LNCAP (cell line): ENCODE results near the gene KCNIP1.

Experiments used
- TF ChIP-seq, protein P1 (sequence below): fragments of 450-650 bp; IDR thresholded peaks from 2 replicates; pipeline ENCODE4 v1.5.1; 2017; ENCODE audit warnings: mild to moderate bottlenecking

KCNIP1 gene

GRCh38 chr5:170510559-170510958 is 6.7 kb downstream of the KCNIP1 start:
- TF ChIP-seq, protein P1, sequence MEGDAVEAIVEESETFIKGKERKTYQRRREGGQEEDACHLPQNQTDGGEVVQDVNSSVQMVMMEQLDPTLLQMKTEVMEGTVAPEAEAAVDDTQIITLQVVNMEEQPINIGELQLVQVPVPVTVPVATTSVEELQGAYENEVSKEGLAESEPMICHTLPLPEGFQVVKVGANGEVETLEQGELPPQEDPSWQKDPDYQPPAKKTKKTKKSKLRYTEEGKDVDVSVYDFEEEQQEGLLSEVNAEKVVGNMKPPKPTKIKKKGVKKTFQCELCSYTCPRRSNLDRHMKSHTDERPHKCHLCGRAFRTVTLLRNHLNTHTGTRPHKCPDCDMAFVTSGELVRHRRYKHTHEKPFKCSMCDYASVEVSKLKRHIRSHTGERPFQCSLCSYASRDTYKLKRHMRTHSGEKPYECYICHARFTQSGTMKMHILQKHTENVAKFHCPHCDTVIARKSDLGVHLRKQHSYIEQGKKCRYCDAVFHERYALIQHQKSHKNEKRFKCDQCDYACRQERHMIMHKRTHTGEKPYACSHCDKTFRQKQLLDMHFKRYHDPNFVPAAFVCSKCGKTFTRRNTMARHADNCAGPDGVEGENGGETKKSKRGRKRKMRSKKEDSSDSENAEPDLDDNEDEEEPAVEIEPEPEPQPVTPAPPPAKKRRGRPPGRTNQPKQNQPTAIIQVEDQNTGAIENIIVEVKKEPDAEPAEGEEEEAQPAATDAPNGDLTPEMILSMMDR: no peak

GRCh38 chr5:170511551-170512258 is 7.9 kb downstream of the KCNIP1 start:
- TF ChIP-seq, protein P1: no peak

GRCh38 chr5:170513856-170514525 is 10.2 kb downstream of the KCNIP1 start:
- TF ChIP-seq, protein P1: no peak

GRCh38 chr5:170517411-170517810 is 13.6 kb downstream of the KCNIP1 start:
- TF ChIP-seq, protein P1: no peak

DNA sequence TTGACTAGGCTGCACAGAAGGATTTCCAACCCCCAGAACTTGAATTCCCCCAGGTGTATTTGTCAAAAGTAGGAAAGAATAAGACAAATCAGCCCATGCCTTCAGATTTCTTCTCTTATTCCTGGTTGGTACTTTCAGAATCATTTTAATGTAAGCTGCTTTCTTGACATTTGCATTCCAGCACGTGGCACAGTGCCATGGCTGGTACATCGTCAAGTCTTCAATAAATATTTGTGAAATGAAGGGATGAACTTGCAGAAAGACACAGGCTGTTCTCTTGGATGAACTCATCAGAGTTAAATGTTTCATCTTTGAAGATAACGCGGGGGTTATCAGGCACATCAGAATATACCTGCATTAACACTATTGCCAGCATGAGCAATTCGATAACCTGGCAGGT is 14.5 kb downstream of the KCNIP1 start:
- TF ChIP-seq, protein P1: no peak

GRCh38 chr5:170519549-170519948 is 15.7 kb downstream of the KCNIP1 start:
- TF ChIP-seq, protein P1: no peak

GRCh38 chr5:170520372-170520771 is 16.6 kb downstream of the KCNIP1 start:
- TF ChIP-seq, protein P1: no peak
